ENCODE measurements around the gene CCDC60.
A peak's percentile ranks its signal among the peaks of the same experiment; 100 is the strongest.

CCDC60 gene

GRCh38 chr12:119327471-119327870 is 7.1 kb upstream of the CCDC60 start:
- in situ Hi-C loops (cut with MboI; ENCODE audit: low pct_unique_long_range_greater_than_20kb, low sequenced_read_pairs, unreplicated experiment) = no loop called here
- no peak for DNase-seq (ENCODE audit: low spot score)
- TF ChIP-seq, protein P1, sequence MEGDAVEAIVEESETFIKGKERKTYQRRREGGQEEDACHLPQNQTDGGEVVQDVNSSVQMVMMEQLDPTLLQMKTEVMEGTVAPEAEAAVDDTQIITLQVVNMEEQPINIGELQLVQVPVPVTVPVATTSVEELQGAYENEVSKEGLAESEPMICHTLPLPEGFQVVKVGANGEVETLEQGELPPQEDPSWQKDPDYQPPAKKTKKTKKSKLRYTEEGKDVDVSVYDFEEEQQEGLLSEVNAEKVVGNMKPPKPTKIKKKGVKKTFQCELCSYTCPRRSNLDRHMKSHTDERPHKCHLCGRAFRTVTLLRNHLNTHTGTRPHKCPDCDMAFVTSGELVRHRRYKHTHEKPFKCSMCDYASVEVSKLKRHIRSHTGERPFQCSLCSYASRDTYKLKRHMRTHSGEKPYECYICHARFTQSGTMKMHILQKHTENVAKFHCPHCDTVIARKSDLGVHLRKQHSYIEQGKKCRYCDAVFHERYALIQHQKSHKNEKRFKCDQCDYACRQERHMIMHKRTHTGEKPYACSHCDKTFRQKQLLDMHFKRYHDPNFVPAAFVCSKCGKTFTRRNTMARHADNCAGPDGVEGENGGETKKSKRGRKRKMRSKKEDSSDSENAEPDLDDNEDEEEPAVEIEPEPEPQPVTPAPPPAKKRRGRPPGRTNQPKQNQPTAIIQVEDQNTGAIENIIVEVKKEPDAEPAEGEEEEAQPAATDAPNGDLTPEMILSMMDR (IDR thresholded peaks at IDR 0.05; ENCODE audit: extremely low read depth, insufficient read depth, missing control alignments) = no peak

- no peak for DNase-seq (ENCODE audit: low spot score)
- TF ChIP-seq, protein P1 (IDR thresholded peaks at IDR 0.05; ENCODE audit: extremely low read depth, insufficient read depth, missing control alignments) = peak; percentile 22
- in situ Hi-C loops (cut with MboI; ENCODE audit: low pct_unique_long_range_greater_than_20kb, low sequenced_read_pairs, unreplicated experiment) = no loop called here
These were observed 6.4 kb upstream of the CCDC60 start for GRCh38 chr12:119328111-119328510.

DNA sequence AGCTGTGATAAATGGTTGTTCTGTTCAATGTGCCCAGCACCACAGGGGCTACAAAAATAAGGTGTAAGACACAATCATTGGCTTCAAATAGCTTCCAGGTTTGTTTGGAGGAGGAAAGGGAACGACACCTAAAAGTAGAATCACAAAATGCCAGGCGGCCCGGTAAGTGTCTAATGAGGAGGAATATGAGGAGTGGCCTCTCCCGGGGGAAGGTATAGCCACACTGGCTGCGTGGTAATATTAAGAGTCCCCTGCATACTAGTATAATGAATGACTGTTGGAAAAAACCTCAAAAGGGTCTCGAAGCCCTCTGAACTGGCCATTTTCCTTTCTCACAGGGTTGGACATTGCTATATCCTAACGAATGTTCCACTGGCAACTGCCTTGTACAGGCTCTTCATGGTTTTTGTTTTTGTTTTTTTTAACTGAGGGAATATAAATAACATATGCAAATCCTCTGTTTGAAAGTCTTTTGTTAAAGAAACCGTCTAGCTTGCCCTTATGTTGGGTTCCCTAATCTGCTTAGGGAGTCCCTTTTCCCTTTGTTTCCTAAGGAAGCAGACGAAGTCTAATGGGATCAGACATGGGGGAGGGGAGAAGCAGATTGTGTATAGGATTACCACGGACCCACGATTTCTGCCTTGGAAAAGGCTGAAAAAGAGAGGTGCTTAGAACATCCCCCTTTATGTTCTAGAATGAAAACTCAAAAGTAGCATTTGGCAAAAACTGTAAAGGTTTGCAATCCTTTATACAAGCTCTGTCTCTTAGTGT is 4.2 kb downstream of the CCDC60 start:
- DNase-seq (ENCODE audit: low spot score) = no peak
- TF ChIP-seq, protein P1 (IDR thresholded peaks at IDR 0.05; ENCODE audit: extremely low read depth, insufficient read depth, missing control alignments) = no peak
- in situ Hi-C loops (cut with MboI; ENCODE audit: low pct_unique_long_range_greater_than_20kb, low sequenced_read_pairs, unreplicated experiment) = no loop called here

DNA sequence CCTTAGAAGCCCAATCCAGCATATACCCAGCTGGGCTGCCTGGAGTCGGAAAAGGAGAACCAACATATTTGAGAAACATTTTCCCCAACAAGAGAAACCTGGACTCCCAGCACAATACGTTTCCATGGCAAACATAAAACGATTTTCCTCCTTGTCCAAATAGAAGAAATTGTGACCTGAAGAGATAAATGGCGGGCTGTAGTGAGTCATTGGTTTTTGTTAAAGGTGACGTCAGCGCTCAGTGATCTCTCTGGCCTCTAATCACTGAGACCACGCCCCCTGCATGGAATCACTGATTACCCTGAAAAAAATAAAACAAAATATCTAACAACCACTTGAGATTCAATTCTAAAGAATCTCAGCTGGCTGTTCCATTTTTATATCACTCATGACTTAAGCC is 6.0 kb downstream of the CCDC60 start:
- in situ Hi-C loops (cut with MboI; ENCODE audit: low pct_unique_long_range_greater_than_20kb, low sequenced_read_pairs, unreplicated experiment) = no loop called here
- DNase-seq (ENCODE audit: low spot score) = no peak
- TF ChIP-seq, protein P1 (IDR thresholded peaks at IDR 0.05; ENCODE audit: extremely low read depth, insufficient read depth, missing control alignments) = no peak

DNA sequence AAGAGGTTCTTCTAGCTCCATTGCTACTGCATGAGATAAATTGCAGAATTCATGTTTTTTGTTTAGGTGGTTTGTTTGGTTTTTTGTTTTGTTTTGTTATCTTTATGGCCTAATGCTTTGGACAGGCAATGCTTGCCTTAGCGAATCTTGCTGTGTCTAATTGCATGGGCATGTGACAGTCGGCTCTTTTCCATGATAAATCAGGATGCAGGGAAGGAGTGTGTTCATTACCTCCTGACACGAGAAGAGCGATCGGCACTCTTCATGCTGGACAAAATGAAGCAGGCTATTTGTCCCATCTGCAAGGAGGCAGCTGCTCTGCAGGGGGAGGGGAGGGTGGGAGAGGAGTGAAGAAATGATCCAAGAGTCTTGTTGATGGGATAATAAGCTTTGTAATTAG is 6.5 kb downstream of the CCDC60 start:
- no peak for DNase-seq (ENCODE audit: low spot score)
- in situ Hi-C loops (cut with MboI; ENCODE audit: low pct_unique_long_range_greater_than_20kb, low sequenced_read_pairs, unreplicated experiment) = no loop called here
- TF ChIP-seq, protein P1 (IDR thresholded peaks at IDR 0.05; ENCODE audit: extremely low read depth, insufficient read depth, missing control alignments) = no peak

DNA sequence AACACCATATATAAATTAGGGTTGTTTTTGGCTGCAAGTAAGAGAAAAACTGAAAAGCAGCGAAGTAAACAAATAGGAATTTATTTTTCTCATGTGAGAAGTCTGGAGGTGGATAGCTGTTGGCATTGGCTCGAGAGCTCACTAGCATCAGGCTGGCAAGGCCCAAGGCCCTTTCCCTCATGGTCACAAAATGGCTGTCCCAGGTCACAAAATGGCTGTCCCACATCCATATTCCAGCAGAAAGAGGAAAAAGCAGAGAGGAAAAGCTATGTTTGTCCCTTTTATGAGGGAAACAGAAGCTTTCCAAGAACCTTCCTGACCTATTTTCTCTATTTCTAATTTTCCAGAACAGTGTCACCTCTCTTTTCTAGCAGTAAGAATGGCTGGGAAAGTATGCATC is 7.5 kb downstream of the CCDC60 start:
- no peak for DNase-seq (ENCODE audit: low spot score)
- in situ Hi-C loops (cut with MboI; ENCODE audit: low pct_unique_long_range_greater_than_20kb, low sequenced_read_pairs, unreplicated experiment) = no loop called here
- TF ChIP-seq, protein P1 (IDR thresholded peaks at IDR 0.05; ENCODE audit: extremely low read depth, insufficient read depth, missing control alignments) = no peak
